T-helper 17 cell (primary cell): Measurements from ENCODE around the gene ATXN7L1. TPM values are rescaled to one million over a fixed set of nuclear protein-coding genes. Genes with fewer than 3 reads are reported as not detected.
"Not testable (repeated sequence)": the region's sequence is repeated elsewhere in the genome, so short reads cannot be mapped to it uniquely, and the experiment has no call there.

ENCODE experiments used
- ATAC-seq: fragments of 150-1000 bp; cut with Tn5 transposase; 2 replicates; pipeline ENCODE4 v1.10.0; 2021; ENCODE audit warnings: mild to moderate bottlenecking, moderate library complexity
- DNase-seq, 3 donors: peaks; one replicate each; pipeline versions ENCODE4 v3.0.0 to v3.0.0-alpha.2; 2020 to 2021
- H3K9me3 ChIP-seq: one replicate; pipeline ENCODE4 v1.7.0; 2013; ENCODE audit warnings: low read length, mild to moderate bottlenecking; ENCODE audit not compliant: control insufficient read depth, poor library complexity, severe bottlenecking
- H3K27ac Mint-ChIP-seq: one replicate; pipeline ENCODE4 v1.8.0; 2022; ENCODE audit warnings: mild to moderate bottlenecking, moderate library complexity, mixed read lengths
- H3K27me3 Mint-ChIP-seq: one replicate; pipeline ENCODE4 v1.8.0; 2022; ENCODE audit warnings: mixed read lengths
- H3K36me3 Mint-ChIP-seq: one replicate; pipeline ENCODE4 v1.8.0; 2022; ENCODE audit warnings: low read depth, mixed read lengths
- H3K4me1 Mint-ChIP-seq: one replicate; pipeline ENCODE4 v1.8.0; 2022; ENCODE audit warnings: mild to moderate bottlenecking, mixed read lengths
- H3K4me3 Mint-ChIP-seq: one replicate; pipeline ENCODE4 v1.8.0; 2022; ENCODE audit warnings: mild to moderate bottlenecking, moderate library complexity, mixed read lengths
- total RNA-seq, 4 donors: library from RNA in 2 of 4; stranded (reverse) in 2 of 4; gene quantifications; one replicate each; pipeline ENCODE4 v1.2.3 and lab custom pipeline; 2022 to 2026

ATXN7L1 gene
- total RNA-seq, 2 donors from 2014 or later: 36.6 to 45.7 TPM

GRCh38 chr7:105707967-105708762, 168.2 kb downstream of the ATXN7L1 start:
- peak; percentile 67 for ATAC-seq
- H3K27ac Mint-ChIP-seq: peak overlapping the region; percentile 89
- H3K4me1 Mint-ChIP-seq: peaks cover 17% of the 10 kb centered on the region
- DNase-seq: no peak
- peaks cover 2% of the 10 kb centered on the region for H3K36me3 Mint-ChIP-seq
- peak overlapping the region; percentile 63 for H3K4me3 Mint-ChIP-seq
- no peaks in the 10 kb centered on the region for H3K27me3 Mint-ChIP-seq
- peaks cover 5% of the 10 kb centered on the region for H3K9me3 ChIP-seq

GRCh38 chr7:105707381-105707780, 169.0 kb downstream of the ATXN7L1 start:
- no peak for ATAC-seq
- DNase-seq: no peak
- H3K4me1 Mint-ChIP-seq: peaks cover 17% of the 10 kb centered on the region
- H3K9me3 ChIP-seq: peaks cover 5% of the 10 kb centered on the region
- peaks cover 2% of the 10 kb centered on the region for H3K36me3 Mint-ChIP-seq
- no peak overlapping the region for H3K4me3 Mint-ChIP-seq
- peak overlapping the region; percentile 89 for H3K27ac Mint-ChIP-seq
- no peaks in the 10 kb centered on the region for H3K27me3 Mint-ChIP-seq

- H3K4me1 Mint-ChIP-seq: peaks cover 17% of the 10 kb centered on the region
- no peak for ATAC-seq
- H3K4me3 Mint-ChIP-seq: no peak overlapping the region
- peaks cover 2% of the 10 kb centered on the region for H3K36me3 Mint-ChIP-seq
- no peaks in the 10 kb centered on the region for H3K27me3 Mint-ChIP-seq
- H3K27ac Mint-ChIP-seq: no peak overlapping the region
- no peaks in the 10 kb centered on the region for H3K9me3 ChIP-seq
- no peak for DNase-seq
These were observed 171.0 kb downstream of the ATXN7L1 start for GRCh38 chr7:105705427-105705826.

- Mint-ChIP-seq H3K27me3 (no peaks in the 10 kb centered on the region), H3K4me1 (peaks cover 14% of the 10 kb centered on the region), H3K27ac (no peak overlapping the region), H3K4me3 (no peak overlapping the region), H3K36me3 (no peaks in the 10 kb centered on the region)
- no peaks in the 10 kb centered on the region for H3K9me3 ChIP-seq
- ATAC-seq (no peak), DNase-seq (no peak)
These were observed 173.0 kb downstream of the ATXN7L1 start for GRCh38 chr7:105703207-105703930.

- no peaks in the 10 kb centered on the region for H3K9me3 ChIP-seq
- H3K4me1 Mint-ChIP-seq: peaks cover 2% of the 10 kb centered on the region
- H3K27me3 Mint-ChIP-seq: no peaks in the 10 kb centered on the region
- H3K27ac Mint-ChIP-seq: no peak overlapping the region
- no peak overlapping the region for H3K4me3 Mint-ChIP-seq
- no peak for ATAC-seq
- DNase-seq: no peak
- no peaks in the 10 kb centered on the region for H3K36me3 Mint-ChIP-seq
These were observed 176.7 kb downstream of the ATXN7L1 start for GRCh38 chr7:105699568-105700236.

GRCh38 chr7:105698531-105698930, 177.9 kb downstream of the ATXN7L1 start:
- H3K9me3 ChIP-seq: no peaks in the 10 kb centered on the region
- ATAC-seq (no peak), DNase-seq (no peak)
- no peaks in the 10 kb centered on the region for H3K36me3 Mint-ChIP-seq
- no peak overlapping the region for H3K27ac Mint-ChIP-seq
- peaks cover 5% of the 10 kb centered on the region for H3K4me1 Mint-ChIP-seq
- no peaks in the 10 kb centered on the region for H3K27me3 Mint-ChIP-seq
- H3K4me3 Mint-ChIP-seq: no peak overlapping the region

- DNase-seq (no peak), ATAC-seq (no peak)
- Mint-ChIP-seq H3K36me3 (no peaks in the 10 kb centered on the region), H3K27me3 (no peaks in the 10 kb centered on the region), H3K4me3 (no peak overlapping the region), H3K27ac (no peak overlapping the region), H3K4me1 (peaks cover 9% of the 10 kb centered on the region)
- no peaks in the 10 kb centered on the region for H3K9me3 ChIP-seq
These were observed 178.6 kb downstream of the ATXN7L1 start for GRCh38 chr7:105697753-105698152.

GRCh38 chr7:105697169-105697568, 179.2 kb downstream of the ATXN7L1 start:
- not testable (repeated sequence) for H3K4me3 Mint-ChIP-seq, H3K9me3 ChIP-seq, H3K27ac Mint-ChIP-seq, DNase-seq, H3K36me3 Mint-ChIP-seq, H3K27me3 Mint-ChIP-seq, ATAC-seq
- H3K4me1 Mint-ChIP-seq: peaks cover 14% of the 10 kb centered on the region

- no peak overlapping the region for H3K4me3 Mint-ChIP-seq
- no peaks in the 10 kb centered on the region for H3K9me3 ChIP-seq
- H3K4me1 Mint-ChIP-seq: peaks cover 35% of the 10 kb centered on the region
- H3K36me3 Mint-ChIP-seq: peaks cover 2% of the 10 kb centered on the region
- no peaks in the 10 kb centered on the region for H3K27me3 Mint-ChIP-seq
- H3K27ac Mint-ChIP-seq: peak overlapping the region; percentile 100
- ATAC-seq: no peak
- no peak for DNase-seq
These were observed 182.8 kb downstream of the ATXN7L1 start for GRCh38 chr7:105693576-105693975.

- H3K9me3 ChIP-seq: no peaks in the 10 kb centered on the region
- ATAC-seq (peak; percentile 83), DNase-seq (peak; percentile 48 to 63 (median 58))
- H3K27ac Mint-ChIP-seq: peak overlapping the region; percentile 100
- H3K36me3 Mint-ChIP-seq: peaks cover 2% of the 10 kb centered on the region
- H3K4me3 Mint-ChIP-seq: peak overlapping the region; percentile 90
- peaks cover 43% of the 10 kb centered on the region for H3K4me1 Mint-ChIP-seq
- no peaks in the 10 kb centered on the region for H3K27me3 Mint-ChIP-seq
These were observed 184.5 kb downstream of the ATXN7L1 start for GRCh38 chr7:105691680-105692564.

GRCh38 chr7:105691082-105691679, 185.2 kb downstream of the ATXN7L1 start:
- Mint-ChIP-seq H3K4me3 (peak overlapping the region; percentile 90), H3K4me1 (peaks cover 46% of the 10 kb centered on the region), H3K36me3 (peaks cover 2% of the 10 kb centered on the region), H3K27ac (peak overlapping the region; percentile 100), H3K27me3 (no peaks in the 10 kb centered on the region)
- peak; percentile 66 for ATAC-seq
- H3K9me3 ChIP-seq: no peaks in the 10 kb centered on the region
- DNase-seq: peak in 2 of 3 donors; percentile 19 to 26

GRCh38 chr7:105690325-105690945, 186.0 kb downstream of the ATXN7L1 start:
- peak overlapping the region; percentile 90 for H3K4me3 Mint-ChIP-seq
- ATAC-seq: no peak
- H3K9me3 ChIP-seq: no peaks in the 10 kb centered on the region
- peaks cover 2% of the 10 kb centered on the region for H3K36me3 Mint-ChIP-seq
- no peak for DNase-seq
- peaks cover 44% of the 10 kb centered on the region for H3K4me1 Mint-ChIP-seq
- H3K27ac Mint-ChIP-seq: peak overlapping the region; percentile 100
- no peaks in the 10 kb centered on the region for H3K27me3 Mint-ChIP-seq
